ENCODE measurements around the gene METTL24. TPM values are rescaled to one million over a fixed set of nuclear protein-coding genes. Genes with fewer than 3 reads are reported as not detected.

The METTL24 gene
- total and polyA plus RNA-seq, 2 of the 13 experiments (the other 11 are each of a cell fraction or from before 2014, with no cell fraction given), result not detected

DNA sequence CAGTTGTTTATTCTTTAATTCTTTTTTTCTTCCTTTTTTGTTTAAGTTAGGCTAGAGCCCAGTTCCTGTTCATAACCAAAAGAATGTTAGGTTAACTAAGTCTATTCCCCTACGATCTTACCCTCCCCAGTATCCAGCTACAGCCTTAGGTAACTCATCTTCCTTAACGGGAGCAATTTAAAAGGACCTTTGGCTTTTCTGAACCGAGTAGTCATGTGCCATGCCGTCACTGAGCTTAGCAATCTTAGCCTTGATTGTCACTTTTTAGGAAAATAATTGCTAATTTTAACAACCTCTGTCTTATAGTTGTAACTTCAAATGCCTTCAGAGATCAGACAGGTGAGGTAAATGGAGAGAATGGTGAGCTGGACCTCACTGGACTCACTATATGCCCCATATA is 6.2 kb downstream of the METTL24 start:
- WGBS (ENCODE audit: low lambda C conversion rate), result 17% methylated on average over 4 of the region's 4 CpGs
- H3K9ac ChIP-seq (ENCODE audit: insufficient read depth, low read depth, low read length), result no peak overlapping the region
- in situ Hi-C loops (cut with HindIII; ENCODE audit: extremely low pct_ligation_motif_present, low pct_unique_long_range_greater_than_20kb) (no loop called here), intact Hi-C loops (cut with micrococcal nuclease; ENCODE audit: unreplicated experiment) (no loop called here)
- H3K4me3 ChIP-seq (replicated peaks in 1 of 3; ENCODE audit: insufficient read depth in 1 of 3, low read depth in 2 of 3, low read length in 3 of 3), result no peak overlapping the region
- no peaks in the 10 kb centered on the region for H3K36me3 ChIP-seq (replicated peaks in 1 of 2; ENCODE audit: control insufficient read depth in 1 of 2, insufficient read depth in 2 of 2, low read length in 2 of 2)
- H3K79me2 ChIP-seq (ENCODE audit: insufficient read depth, low read length), result no peaks in the 10 kb centered on the region
- CTCF ChIA-PET (ENCODE audit: low intra/inter-chr PET ratio, low total read pairs), result no interaction called here
- FAIRE-seq (no peak), DNase-seq (ENCODE audit: low spot score) (no peak), ATAC-seq (no peak)
- no peak overlapping the region for H2AFZ ChIP-seq (ENCODE audit: low read length)
- H3K4me1 ChIP-seq (ENCODE audit: insufficient read depth, low read length), result peaks cover 13% of the 10 kb centered on the region
- H3K27me3 ChIP-seq (ENCODE audit: control insufficient read depth in 1 of 2, insufficient read depth in 2 of 2, low read length in 2 of 2), result no peaks in the 10 kb centered on the region; a peak in 2 of 5 replicates
- no peak overlapping the region for H3K4me2 ChIP-seq (ENCODE audit: low read depth, low read length)
- H4K20me1 ChIP-seq (ENCODE audit: insufficient read depth, low read length), result no peaks in the 10 kb centered on the region
- no peaks in the 10 kb centered on the region for H3K9me3 ChIP-seq (ENCODE audit: low read length)
- BruUV-seq (replicated peaks), result no TSS peak
- H3K27ac ChIP-seq (ENCODE audit: extremely low read length, insufficient read depth, low read length), result no peak overlapping the region
- POLR2A ChIA-PET, result no interaction called here
- TF ChIP-seq WIZ (CRISPR knock-in tag; IDR thresholded peaks at IDR 0.05), result no peak
- no peak for TF ChIP-seq SAFB2 (CRISPR knock-in tag; IDR thresholded peaks at IDR 0.05; ENCODE audit: borderline replicate concordance, low read depth)
- TF ChIP-seq ZNF552 (CRISPR knock-in tag; IDR thresholded peaks at IDR 0.05; ENCODE audit: borderline replicate concordance), result no peak
- TF ChIP-seq, protein P1, sequence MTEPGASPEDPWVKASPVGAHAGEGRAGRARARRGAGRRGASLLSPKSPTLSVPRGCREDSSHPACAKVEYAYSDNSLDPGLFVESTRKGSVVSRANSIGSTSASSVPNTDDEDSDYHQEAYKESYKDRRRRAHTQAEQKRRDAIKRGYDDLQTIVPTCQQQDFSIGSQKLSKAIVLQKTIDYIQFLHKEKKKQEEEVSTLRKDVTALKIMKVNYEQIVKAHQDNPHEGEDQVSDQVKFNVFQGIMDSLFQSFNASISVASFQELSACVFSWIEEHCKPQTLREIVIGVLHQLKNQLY (CRISPR knock-in tag; IDR thresholded peaks at IDR 0.05), result no peak
- TF ChIP-seq CC2D1A (CRISPR knock-in tag; IDR thresholded peaks at IDR 0.05), result no peak
- TF ChIP-seq ZBTB7A (CRISPR knock-in tag; IDR thresholded peaks at IDR 0.05), result no peak
- no peak for TF ChIP-seq ATM (IDR thresholded peaks at IDR 0.05; ENCODE audit: borderline replicate concordance)
- TF ChIP-seq, protein P2, sequence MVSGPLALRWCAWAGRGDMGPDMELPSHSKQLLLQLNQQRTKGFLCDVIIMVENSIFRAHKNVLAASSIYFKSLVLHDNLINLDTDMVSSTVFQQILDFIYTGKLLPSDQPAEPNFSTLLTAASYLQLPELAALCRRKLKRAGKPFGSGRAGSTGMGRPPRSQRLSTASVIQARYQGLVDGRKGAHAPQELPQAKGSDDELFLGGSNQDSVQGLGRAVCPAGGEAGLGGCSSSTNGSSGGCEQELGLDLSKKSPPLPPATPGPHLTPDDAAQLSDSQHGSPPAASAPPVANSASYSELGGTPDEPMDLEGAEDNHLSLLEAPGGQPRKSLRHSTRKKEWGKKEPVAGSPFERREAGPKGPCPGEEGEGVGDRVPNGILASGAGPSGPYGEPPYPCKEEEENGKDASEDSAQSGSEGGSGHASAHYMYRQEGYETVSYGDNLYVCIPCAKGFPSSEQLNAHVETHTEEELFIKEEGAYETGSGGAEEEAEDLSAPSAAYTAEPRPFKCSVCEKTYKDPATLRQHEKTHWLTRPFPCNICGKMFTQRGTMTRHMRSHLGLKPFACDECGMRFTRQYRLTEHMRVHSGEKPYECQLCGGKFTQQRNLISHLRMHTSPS (CRISPR knock-in tag; IDR thresholded peaks at IDR 0.05; ENCODE audit: low read depth), result no peak
- no peak for TF ChIP-seq ZFY (CRISPR knock-in tag; IDR thresholded peaks at IDR 0.05)
- TF ChIP-seq HMG20A (CRISPR knock-in tag; IDR thresholded peaks at IDR 0.05; ENCODE audit: borderline replicate concordance), result no peak
- no peak for TF ChIP-seq ZNF616 (CRISPR knock-in tag; IDR thresholded peaks at IDR 0.05; ENCODE audit: low read depth)
- TF ChIP-seq ETV6 (CRISPR knock-in tag; conservative IDR thresholded peaks at IDR 0.05), result no peak
- TF ChIP-seq, protein P3, sequence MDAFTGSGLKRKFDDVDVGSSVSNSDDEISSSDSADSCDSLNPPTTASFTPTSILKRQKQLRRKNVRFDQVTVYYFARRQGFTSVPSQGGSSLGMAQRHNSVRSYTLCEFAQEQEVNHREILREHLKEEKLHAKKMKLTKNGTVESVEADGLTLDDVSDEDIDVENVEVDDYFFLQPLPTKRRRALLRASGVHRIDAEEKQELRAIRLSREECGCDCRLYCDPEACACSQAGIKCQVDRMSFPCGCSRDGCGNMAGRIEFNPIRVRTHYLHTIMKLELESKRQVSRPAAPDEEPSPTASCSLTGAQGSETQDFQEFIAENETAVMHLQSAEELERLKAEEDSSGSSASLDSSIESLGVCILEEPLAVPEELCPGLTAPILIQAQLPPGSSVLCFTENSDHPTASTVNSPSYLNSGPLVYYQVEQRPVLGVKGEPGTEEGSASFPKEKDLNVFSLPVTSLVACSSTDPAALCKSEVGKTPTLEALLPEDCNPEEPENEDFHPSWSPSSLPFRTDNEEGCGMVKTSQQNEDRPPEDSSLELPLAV (CRISPR knock-in tag; conservative IDR thresholded peaks at IDR 0.05; ENCODE audit: low read depth), result no peak
- TF ChIP-seq, protein P4, sequence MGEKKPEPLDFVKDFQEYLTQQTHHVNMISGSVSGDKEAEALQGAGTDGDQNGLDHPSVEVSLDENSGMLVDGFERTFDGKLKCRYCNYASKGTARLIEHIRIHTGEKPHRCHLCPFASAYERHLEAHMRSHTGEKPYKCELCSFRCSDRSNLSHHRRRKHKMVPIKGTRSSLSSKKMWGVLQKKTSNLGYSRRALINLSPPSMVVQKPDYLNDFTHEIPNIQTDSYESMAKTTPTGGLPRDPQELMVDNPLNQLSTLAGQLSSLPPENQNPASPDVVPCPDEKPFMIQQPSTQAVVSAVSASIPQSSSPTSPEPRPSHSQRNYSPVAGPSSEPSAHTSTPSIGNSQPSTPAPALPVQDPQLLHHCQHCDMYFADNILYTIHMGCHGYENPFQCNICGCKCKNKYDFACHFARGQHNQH (CRISPR knock-in tag; IDR thresholded peaks at IDR 0.05), result no peak
- TF ChIP-seq, protein P5, sequence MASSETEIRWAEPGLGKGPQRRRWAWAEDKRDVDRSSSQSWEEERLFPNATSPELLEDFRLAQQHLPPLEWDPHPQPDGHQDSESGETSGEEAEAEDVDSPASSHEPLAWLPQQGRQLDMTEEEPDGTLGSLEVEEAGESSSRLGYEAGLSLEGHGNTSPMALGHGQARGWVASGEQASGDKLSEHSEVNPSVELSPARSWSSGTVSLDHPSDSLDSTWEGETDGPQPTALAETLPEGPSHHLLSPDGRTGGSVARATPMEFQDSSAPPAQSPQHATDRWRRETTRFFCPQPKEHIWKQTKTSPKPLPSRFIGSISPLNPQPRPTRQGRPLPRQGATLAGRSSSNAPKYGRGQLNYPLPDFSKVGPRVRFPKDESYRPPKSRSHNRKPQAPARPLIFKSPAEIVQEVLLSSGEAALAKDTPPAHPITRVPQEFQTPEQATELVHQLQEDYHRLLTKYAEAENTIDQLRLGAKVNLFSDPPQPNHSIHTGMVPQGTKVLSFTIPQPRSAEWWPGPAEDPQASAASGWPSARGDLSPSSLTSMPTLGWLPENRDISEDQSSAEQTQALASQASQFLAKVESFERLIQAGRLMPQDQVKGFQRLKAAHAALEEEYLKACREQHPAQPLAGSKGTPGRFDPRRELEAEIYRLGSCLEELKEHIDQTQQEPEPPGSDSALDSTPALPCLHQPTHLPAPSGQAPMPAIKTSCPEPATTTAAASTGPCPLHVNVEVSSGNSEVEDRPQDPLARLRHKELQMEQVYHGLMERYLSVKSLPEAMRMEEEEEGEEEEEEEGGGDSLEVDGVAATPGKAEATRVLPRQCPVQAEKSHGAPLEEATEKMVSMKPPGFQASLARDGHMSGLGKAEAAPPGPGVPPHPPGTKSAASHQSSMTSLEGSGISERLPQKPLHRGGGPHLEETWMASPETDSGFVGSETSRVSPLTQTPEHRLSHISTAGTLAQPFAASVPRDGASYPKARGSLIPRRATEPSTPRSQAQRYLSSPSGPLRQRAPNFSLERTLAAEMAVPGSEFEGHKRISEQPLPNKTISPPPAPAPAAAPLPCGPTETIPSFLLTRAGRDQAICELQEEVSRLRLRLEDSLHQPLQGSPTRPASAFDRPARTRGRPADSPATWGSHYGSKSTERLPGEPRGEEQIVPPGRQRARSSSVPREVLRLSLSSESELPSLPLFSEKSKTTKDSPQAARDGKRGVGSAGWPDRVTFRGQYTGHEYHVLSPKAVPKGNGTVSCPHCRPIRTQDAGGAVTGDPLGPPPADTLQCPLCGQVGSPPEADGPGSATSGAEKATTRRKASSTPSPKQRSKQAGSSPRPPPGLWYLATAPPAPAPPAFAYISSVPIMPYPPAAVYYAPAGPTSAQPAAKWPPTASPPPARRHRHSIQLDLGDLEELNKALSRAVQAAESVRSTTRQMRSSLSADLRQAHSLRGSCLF (CRISPR knock-in tag; IDR thresholded peaks at IDR 0.05; ENCODE audit: borderline replicate concordance), result no peak
- no peak for TF ChIP-seq NCOA2 (CRISPR knock-in tag; IDR thresholded peaks at IDR 0.05)
- TF ChIP-seq ZNF713 (CRISPR knock-in tag; IDR thresholded peaks at IDR 0.05), result no peak

All from HepG2 (cell line).